ENCODE data around the gene CLASP1. TPM values are rescaled to one million over a fixed set of nuclear protein-coding genes. Genes with fewer than 3 reads are reported as not detected.
"Not testable (repeated sequence)": the region's sequence is repeated elsewhere in the genome, so short reads cannot be mapped to it uniquely, and the experiment has no call there.

Gene CLASP1
- total RNA-seq, 1 experiment from 2014 or later: 46.1 TPM

- Histone ChIP-seq H3K36me3 (ENCODE audit: control insufficient read depth, insufficient read depth, low read length) (no peaks in the 10 kb centered on the region), H3K4me3 (ENCODE audit: low read depth, low read length) (no peak overlapping the region), H3K27me3 (replicated peaks; ENCODE audit: control insufficient read depth, insufficient read depth, low read length) (no peaks in the 10 kb centered on the region), H3K9me3 (no peaks in the 10 kb centered on the region), H3K4me1 (no peaks in the 10 kb centered on the region)
- no peak overlapping the region for H3K4me3 Mint-ChIP-seq (ENCODE audit: unreplicated experiment)
- intact Hi-C loops (cut with micrococcal nuclease; ENCODE audit: unreplicated experiment): no loop called here
- H3K27me3 Mint-ChIP-seq (ENCODE audit: insufficient read depth, unreplicated experiment): no peaks in the 10 kb centered on the region
- POLR2A ChIA-PET: no interaction called here
- no peaks in the 10 kb centered on the region for H3K9me3 Mint-ChIP-seq (ENCODE audit: unreplicated experiment)
- BruUV-seq (replicated peaks): no TSS peak
- no peaks in the 10 kb centered on the region for H3K36me3 Mint-ChIP-seq (ENCODE audit: insufficient read depth, unreplicated experiment)
- CTCF ChIA-PET: no interaction called here
- no peaks in the 10 kb centered on the region for H3K4me1 Mint-ChIP-seq (ENCODE audit: low read depth, unreplicated experiment)
- no peak overlapping the region for H3K27ac Mint-ChIP-seq (ENCODE audit: unreplicated experiment)
- no peak for DNase-seq
- TF ChIP-seq CTCF (IDR thresholded peaks at IDR 0.05; ENCODE audit: insufficient read depth in 1 of 2, low read depth in 1 of 2, low read length in 1 of 2, severe bottlenecking in 1 of 2, unreplicated experiment in 1 of 2): no peak
Observed at GRCh38 chr2:121696410-121696930, 47.2 kb upstream of the CLASP1 start.

- Mint-ChIP-seq H3K27me3 (ENCODE audit: insufficient read depth, unreplicated experiment) (no peaks in the 10 kb centered on the region), H3K36me3 (ENCODE audit: insufficient read depth, unreplicated experiment) (no peaks in the 10 kb centered on the region), H3K4me1 (ENCODE audit: low read depth, unreplicated experiment) (no peaks in the 10 kb centered on the region), H3K4me3 (ENCODE audit: unreplicated experiment) (no peak overlapping the region), H3K27ac (ENCODE audit: unreplicated experiment) (no peak overlapping the region), H3K9me3 (ENCODE audit: unreplicated experiment) (no peaks in the 10 kb centered on the region)
- Histone ChIP-seq H3K9me3 (no peaks in the 10 kb centered on the region), H3K4me1 (no peaks in the 10 kb centered on the region), H3K4me3 (ENCODE audit: low read depth, low read length) (no peak overlapping the region), H3K27me3 (replicated peaks; ENCODE audit: control insufficient read depth, insufficient read depth, low read length) (no peaks in the 10 kb centered on the region), H3K36me3 (ENCODE audit: control insufficient read depth, insufficient read depth, low read length) (no peaks in the 10 kb centered on the region)
- DNase-seq: no peak
- POLR2A ChIA-PET: no interaction called here
- intact Hi-C loops (cut with micrococcal nuclease; ENCODE audit: unreplicated experiment): no loop called here
- no peak for TF ChIP-seq CTCF (IDR thresholded peaks at IDR 0.05; ENCODE audit: insufficient read depth in 1 of 2, low read depth in 1 of 2, low read length in 1 of 2, severe bottlenecking in 1 of 2, unreplicated experiment in 1 of 2)
- CTCF ChIA-PET: no interaction called here
- no TSS peak for BruUV-seq (replicated peaks)
Observed at GRCh38 chr2:121695171-121695451, 45.8 kb upstream of the CLASP1 start.

GRCh38 chr2:121694398-121695170 is 45.3 kb upstream of the CLASP1 start:
- Mint-ChIP-seq H3K27me3 (ENCODE audit: insufficient read depth, unreplicated experiment) (no peaks in the 10 kb centered on the region), H3K27ac (ENCODE audit: unreplicated experiment) (no peak overlapping the region), H3K4me3 (ENCODE audit: unreplicated experiment) (no peak overlapping the region), H3K36me3 (ENCODE audit: insufficient read depth, unreplicated experiment) (peaks cover 1% of the 10 kb centered on the region), H3K4me1 (ENCODE audit: low read depth, unreplicated experiment) (no peaks in the 10 kb centered on the region), H3K9me3 (ENCODE audit: unreplicated experiment) (no peaks in the 10 kb centered on the region)
- Histone ChIP-seq H3K9me3 (no peaks in the 10 kb centered on the region), H3K4me1 (no peaks in the 10 kb centered on the region), H3K36me3 (ENCODE audit: control insufficient read depth, insufficient read depth, low read length) (no peaks in the 10 kb centered on the region), H3K27me3 (replicated peaks; ENCODE audit: control insufficient read depth, insufficient read depth, low read length) (no peaks in the 10 kb centered on the region), H3K4me3 (ENCODE audit: low read depth, low read length) (no peak overlapping the region)
- no TSS peak for BruUV-seq (replicated peaks)
- CTCF ChIA-PET: no interaction called here
- intact Hi-C loops (cut with micrococcal nuclease; ENCODE audit: unreplicated experiment): no loop called here
- DNase-seq: no peak
- POLR2A ChIA-PET: no interaction called here
- TF ChIP-seq CTCF (IDR thresholded peaks at IDR 0.05; ENCODE audit: insufficient read depth in 1 of 2, low read depth in 1 of 2, low read length in 1 of 2, severe bottlenecking in 1 of 2, unreplicated experiment in 1 of 2): no peak

- H3K9me3 ChIP-seq; H3K27ac Mint-ChIP-seq (ENCODE audit: unreplicated experiment); H3K4me3 ChIP-seq (ENCODE audit: low read depth, low read length); BruUV-seq (replicated peaks); H3K4me3 Mint-ChIP-seq (ENCODE audit: unreplicated experiment); DNase-seq; H3K27me3 Mint-ChIP-seq (ENCODE audit: insufficient read depth, unreplicated experiment); intact Hi-C loops (cut with micrococcal nuclease; ENCODE audit: unreplicated experiment); H3K4me1 Mint-ChIP-seq (ENCODE audit: low read depth, unreplicated experiment); H3K36me3 Mint-ChIP-seq (ENCODE audit: insufficient read depth, unreplicated experiment); H3K27me3 ChIP-seq (replicated peaks; ENCODE audit: control insufficient read depth, insufficient read depth, low read length); H3K4me1 ChIP-seq; H3K9me3 Mint-ChIP-seq (ENCODE audit: unreplicated experiment); POLR2A ChIA-PET; H3K36me3 ChIP-seq (ENCODE audit: control insufficient read depth, insufficient read depth, low read length); CTCF ChIA-PET: not testable (repeated sequence)
Observed at GRCh38 chr2:121690572-121690971, 41.3 kb upstream of the CLASP1 start.
